ENCODE measurements around the gene ABCA5.
"Not testable (repeated sequence)": the region's sequence is repeated elsewhere in the genome, so short reads cannot be mapped to it uniquely, and the experiment has no call there.

GRCh38 chr17:69196105-69196653 is 130.8 kb downstream of the ABCA5 start:
- TF ChIP-seq CTCF (IDR thresholded peaks at IDR 0.05; ENCODE audit: low read depth, low read length); POLR2A (IDR thresholded peaks at IDR 0.05; ENCODE audit: extremely low read depth, insufficient read length); MAX (IDR thresholded peaks at IDR 0.05; ENCODE audit: low read depth, low read length); MYC (IDR thresholded peaks at IDR 0.05; ENCODE audit: low read depth, low read length): not testable (repeated sequence)
